Activated CD4-positive, alpha-beta T cell treated with anti-CD3 and anti-CD28 coated beads, Interleukin-2, amount 10 ng/mL, durations not matched to agents 24 days and 14 days (primary cell): ENCODE results near the gene C1orf74. TPM values are rescaled to one million over a fixed set of nuclear protein-coding genes. Genes with fewer than 3 reads are reported as not detected.

ENCODE experiments used
- DNase-seq: peaks from one replicate; pipeline ENCODE4 v3.0.0; 2022
- H3K27ac Mint-ChIP-seq: one replicate; pipeline ENCODE4 v1.8.0; 2022; ENCODE audit warnings: mild to moderate bottlenecking, mixed read lengths
- H3K27me3 Mint-ChIP-seq: one replicate; pipeline ENCODE4 v1.8.0; 2022; ENCODE audit warnings: mixed read lengths
- H3K36me3 Mint-ChIP-seq: one replicate; pipeline ENCODE4 v1.8.0; 2022; ENCODE audit warnings: low read depth, mild to moderate bottlenecking, mixed read lengths
- H3K4me1 Mint-ChIP-seq: one replicate; pipeline ENCODE4 v1.8.0; 2021; ENCODE audit warnings: mixed read lengths
- H3K4me3 Mint-ChIP-seq: one replicate; pipeline ENCODE4 v1.8.0; 2022; ENCODE audit warnings: mild to moderate bottlenecking, moderate library complexity, mixed read lengths
- H3K9me3 Mint-ChIP-seq: one replicate; pipeline ENCODE4 v1.8.0; 2021; ENCODE audit warnings: mixed read lengths
- intact Hi-C: fragments of 100-400 bp; cut with micrococcal nuclease; formaldehyde crosslinking; loops from one replicate; pipeline ENCODE4 v1.15.1; 2023
- total RNA-seq: library from RNA; stranded (reverse); gene quantifications from 2 replicates; pipeline ENCODE4 v1.2.3, GENCODE V29; 2022

The C1orf74 gene
- total RNA-seq = 2.4 and 3.2 TPM in 2 replicates

DNA sequence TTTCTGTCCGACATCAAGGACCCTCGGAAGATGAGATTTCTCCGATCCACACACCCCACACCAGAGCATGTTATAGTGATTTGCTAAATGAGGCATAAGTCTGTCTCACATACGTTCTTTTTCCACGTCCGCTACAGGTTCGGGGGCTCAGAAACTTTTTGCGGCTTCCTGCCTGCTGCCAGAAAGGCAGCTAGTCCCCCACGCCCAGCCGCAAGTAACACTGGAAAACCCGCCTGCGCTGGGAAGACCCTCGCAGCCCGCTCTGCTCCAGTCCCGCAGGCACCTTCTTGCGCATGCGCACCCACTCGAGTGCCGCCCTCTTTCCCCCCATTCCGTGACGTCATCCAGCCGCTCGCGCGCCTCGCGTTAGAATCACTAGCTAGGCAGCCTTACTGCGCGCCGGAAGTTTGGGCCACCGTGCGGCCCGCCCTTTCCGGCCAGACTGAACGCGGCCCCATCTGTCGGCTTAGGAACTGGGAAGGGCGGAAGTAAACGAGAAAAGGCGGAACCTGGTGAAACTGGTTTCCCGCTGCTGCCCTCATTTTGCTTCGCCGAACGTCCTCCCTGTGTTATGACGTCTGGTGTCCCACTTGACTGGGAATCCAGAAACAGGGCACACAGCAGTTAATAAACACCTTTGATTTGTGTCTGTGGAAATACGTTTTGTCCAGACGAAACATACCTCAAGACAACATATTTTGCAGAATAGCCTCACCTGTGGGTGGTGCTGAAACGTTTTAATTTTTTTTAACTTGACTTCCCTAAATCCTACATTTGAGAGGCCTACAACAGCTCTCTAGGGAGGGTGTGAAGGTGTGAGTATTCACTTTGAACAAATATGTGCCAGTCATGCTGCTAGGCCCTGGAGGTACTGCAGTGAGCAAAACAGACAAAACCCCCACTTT is at the start of gene C1orf74:
Gene C1orf74 (minus strand): TSS at position 295 of the 905 bp plus-strand sequence. CDS start 925 bp downstream, outside the sequence.
- H3K27ac Mint-ChIP-seq = peak within 1 kb of the TSS; percentile 99
- H3K36me3 Mint-ChIP-seq = peaks cover 37% of the 10 kb centered on the region
- DNase-seq = peak; percentile 100
- H3K27me3 Mint-ChIP-seq = peaks cover 3% of the 10 kb centered on the region
- peaks cover 5% of the 10 kb centered on the region for H3K9me3 Mint-ChIP-seq
- peaks cover 51% of the 10 kb centered on the region for H3K4me1 Mint-ChIP-seq
- intact Hi-C loops = loop anchor here (1.0 kb wide), 4 partner anchors 16 to 43 kb away; partner anchors contain the start of genes TRAF3IP3 and UTP25
- peak within 1 kb of the TSS; percentile 98 for H3K4me3 Mint-ChIP-seq

DNA sequence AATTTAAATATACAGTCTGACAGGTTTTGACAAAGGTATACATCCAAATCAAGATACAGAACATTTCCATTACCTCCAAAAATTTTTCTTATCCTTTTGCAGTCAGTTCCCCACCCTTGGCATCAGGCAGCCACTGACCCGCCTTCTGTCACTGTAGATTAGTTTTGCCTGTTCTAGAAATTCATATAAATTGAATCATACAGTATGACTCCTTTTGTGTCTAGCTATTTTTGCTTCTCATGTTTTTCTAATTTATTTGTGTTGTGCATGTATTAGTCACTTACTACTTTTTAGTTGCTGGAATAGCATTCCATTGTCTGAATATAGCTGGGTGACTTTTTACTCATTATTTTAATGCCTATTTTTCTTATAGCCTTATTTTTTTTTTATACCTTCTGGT is 47.3 kb upstream of the C1orf74 start:
- Mint-ChIP-seq H3K36me3 (peaks cover 63% of the 10 kb centered on the region), H3K9me3 (peaks cover 3% of the 10 kb centered on the region), H3K27ac (no peak overlapping the region), H3K4me1 (peaks cover 56% of the 10 kb centered on the region), H3K27me3 (no peaks in the 10 kb centered on the region), H3K4me3 (no peak overlapping the region)
- intact Hi-C loops = no loop called here
- DNase-seq = no peak

GRCh38 chr1:209830722-209831121 is 46.4 kb upstream of the C1orf74 start:
- H3K27ac Mint-ChIP-seq = peak overlapping the region; percentile 58
- peaks cover 3% of the 10 kb centered on the region for H3K9me3 Mint-ChIP-seq
- intact Hi-C loops = no loop called here
- no peak for DNase-seq
- H3K27me3 Mint-ChIP-seq = no peaks in the 10 kb centered on the region
- peaks cover 54% of the 10 kb centered on the region for H3K36me3 Mint-ChIP-seq
- peaks cover 50% of the 10 kb centered on the region for H3K4me1 Mint-ChIP-seq
- H3K4me3 Mint-ChIP-seq = peak overlapping the region; percentile 6

GRCh38 chr1:209829716-209830115 is 45.4 kb upstream of the C1orf74 start:
- no peak overlapping the region for H3K27ac Mint-ChIP-seq
- intact Hi-C loops = loop anchor here (5.0 to 10.0 kb wide), 3 partner anchors 152 to 505 kb away; partner anchors contain the start of gene G0S2
- no peaks in the 10 kb centered on the region for H3K27me3 Mint-ChIP-seq
- peaks cover 3% of the 10 kb centered on the region for H3K9me3 Mint-ChIP-seq
- H3K36me3 Mint-ChIP-seq = peaks cover 44% of the 10 kb centered on the region
- H3K4me1 Mint-ChIP-seq = peaks cover 43% of the 10 kb centered on the region
- H3K4me3 Mint-ChIP-seq = peak overlapping the region; percentile 93
- no peak for DNase-seq

DNA sequence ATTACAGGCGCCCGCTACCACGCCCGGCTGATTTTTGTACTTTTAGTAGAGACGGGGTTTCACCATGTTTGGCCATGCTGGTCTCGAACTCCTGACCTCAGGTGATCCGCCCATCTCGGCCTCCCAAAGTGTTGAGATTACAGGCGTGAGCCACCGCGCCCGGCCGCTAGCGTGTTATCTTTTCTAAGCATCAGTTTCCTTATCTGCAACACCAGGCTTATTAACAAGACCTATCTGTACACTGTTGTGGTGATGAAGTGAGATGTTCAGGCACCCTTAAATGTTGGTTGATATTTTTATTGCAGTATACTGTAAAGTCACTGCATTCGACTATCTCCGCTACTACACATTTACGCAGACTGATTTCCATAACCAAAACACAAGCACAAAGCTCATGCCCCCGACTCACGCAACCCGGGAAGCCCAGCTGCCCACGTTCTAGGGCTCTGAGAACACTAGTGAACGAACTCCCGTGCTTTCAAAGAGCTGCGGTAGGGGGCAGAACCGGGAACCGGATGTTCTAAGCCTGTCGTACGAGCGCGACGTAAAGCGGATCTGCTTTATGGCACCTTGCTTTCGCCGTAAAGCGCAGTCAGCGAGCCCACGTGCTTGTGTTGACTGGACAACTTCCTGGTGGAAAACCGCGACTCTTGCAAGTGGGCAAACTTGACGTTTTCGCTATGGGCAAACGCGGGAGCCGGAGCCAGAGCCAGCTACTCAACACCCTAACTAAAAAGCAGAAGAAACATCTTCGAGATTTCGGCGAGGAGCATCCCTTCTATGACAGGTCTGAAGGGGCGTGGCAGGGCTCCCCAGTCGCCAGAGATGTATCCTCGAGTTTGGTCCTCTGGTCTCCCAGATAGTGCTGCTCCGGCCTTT is 43.3 kb upstream of the C1orf74 start, which contains the start of gene UTP25:
Gene UTP25 (plus strand): TSS at position 589 of the 879 bp plus-strand sequence. CDS start 92 bp downstream, at position 681.
- peaks cover 25% of the 10 kb centered on the region for H3K36me3 Mint-ChIP-seq
- peak within 1 kb of the TSS; percentile 93 for H3K4me3 Mint-ChIP-seq
- peak within 1 kb of the TSS; percentile 86 for H3K27ac Mint-ChIP-seq
- peaks cover 4% of the 10 kb centered on the region for H3K27me3 Mint-ChIP-seq
- DNase-seq = peak; percentile 98
- intact Hi-C loops = loop anchor here (1.0 to 10.0 kb wide), 7 partner anchors 8 to 507 kb away; partner anchors contain the start of genes C1orf74, G0S2 and TRAF3IP3
- peaks cover 43% of the 10 kb centered on the region for H3K4me1 Mint-ChIP-seq
- peaks cover 3% of the 10 kb centered on the region for H3K9me3 Mint-ChIP-seq

- Mint-ChIP-seq H3K9me3 (peaks cover 3% of the 10 kb centered on the region), H3K27me3 (peaks cover 12% of the 10 kb centered on the region), H3K27ac (no peak overlapping the region), H3K4me3 (no peak overlapping the region), H3K36me3 (peaks cover 11% of the 10 kb centered on the region), H3K4me1 (peaks cover 37% of the 10 kb centered on the region)
- DNase-seq = no peak
- intact Hi-C loops = loop anchor here (5.0 to 10.0 kb wide), 3 partner anchors 149 to 509 kb away; partner anchors contain the start of gene G0S2
Observed at GRCh38 chr1:209825591-209826434, 41.5 kb upstream of the C1orf74 start.

DNA sequence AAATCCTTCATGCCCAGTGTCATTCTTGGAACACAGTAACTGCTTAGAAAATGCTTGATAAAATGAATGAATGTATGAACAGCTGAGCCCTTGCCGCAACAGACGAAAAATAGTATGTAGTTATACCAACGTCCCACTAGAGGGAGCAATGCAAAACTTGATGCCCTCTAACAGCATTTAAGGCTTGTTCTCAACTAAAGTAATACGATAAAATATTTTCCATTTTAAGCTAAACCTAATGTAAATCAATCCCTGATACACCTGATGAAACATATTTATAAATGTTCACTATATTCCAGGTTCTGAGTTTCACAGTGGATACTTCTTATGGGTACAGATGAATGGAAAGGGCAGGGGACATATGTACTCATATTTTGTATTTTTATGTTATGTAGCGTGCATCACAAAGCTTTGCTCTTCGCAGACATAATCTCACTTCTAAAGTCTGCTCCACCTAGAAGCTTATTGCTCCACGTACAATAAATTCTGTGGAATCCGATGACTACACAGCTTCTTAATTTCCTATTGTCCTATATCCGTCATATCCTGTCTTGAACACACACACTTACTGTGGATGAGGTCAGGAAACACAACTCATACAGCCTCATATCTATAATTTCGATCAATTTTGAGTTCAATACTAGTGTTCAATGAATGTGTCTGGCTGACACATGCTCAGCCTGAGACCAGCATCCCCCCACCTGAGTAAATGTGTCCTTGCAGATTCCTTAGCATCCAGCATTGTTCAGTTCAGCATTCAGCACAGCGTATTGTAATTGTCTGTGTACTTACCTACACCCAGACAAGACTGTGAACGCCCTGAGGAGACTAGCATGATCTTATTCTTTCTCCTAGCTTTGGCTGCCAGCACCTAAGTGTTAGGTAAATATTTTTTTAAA is 39.0 kb upstream of the C1orf74 start:
- peaks cover 1% of the 10 kb centered on the region for H3K36me3 Mint-ChIP-seq
- intact Hi-C loops = loop anchor here (5.0 to 10.0 kb wide), 2 partner anchors 246 to 511 kb away; no protein-coding TSS in a partner anchor
- no peaks in the 10 kb centered on the region for H3K9me3 Mint-ChIP-seq
- H3K27ac Mint-ChIP-seq = no peak overlapping the region
- peaks cover 21% of the 10 kb centered on the region for H3K27me3 Mint-ChIP-seq
- DNase-seq = peak; percentile 73
- H3K4me1 Mint-ChIP-seq = peaks cover 19% of the 10 kb centered on the region
- H3K4me3 Mint-ChIP-seq = no peak overlapping the region

DNA sequence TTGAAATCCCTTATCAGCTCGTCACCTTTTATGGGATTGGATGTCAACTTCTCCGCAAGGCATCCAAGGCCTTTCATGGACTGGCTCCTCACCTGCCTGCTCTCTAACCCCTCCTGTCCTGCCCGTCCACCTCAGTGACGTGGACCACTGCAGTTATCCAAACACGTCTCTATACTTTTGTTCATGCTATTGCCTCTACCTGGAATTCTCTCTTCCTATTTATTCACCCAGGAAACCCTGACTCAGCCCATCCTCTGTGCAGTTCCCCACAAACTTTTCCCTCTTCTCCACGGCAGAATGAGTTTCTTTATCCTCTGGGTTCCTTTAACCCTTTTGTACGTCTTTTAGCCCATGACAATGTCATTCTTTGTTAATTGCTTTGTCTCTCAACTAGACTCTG is 38.3 kb upstream of the C1orf74 start:
- H3K4me1 Mint-ChIP-seq = peaks cover 19% of the 10 kb centered on the region
- H3K4me3 Mint-ChIP-seq = no peak overlapping the region
- intact Hi-C loops = loop anchor here (5.0 to 10.0 kb wide), 2 partner anchors 245 to 512 kb away; no protein-coding TSS in a partner anchor
- no peak overlapping the region for H3K27ac Mint-ChIP-seq
- H3K9me3 Mint-ChIP-seq = no peaks in the 10 kb centered on the region
- peaks cover 21% of the 10 kb centered on the region for H3K27me3 Mint-ChIP-seq
- DNase-seq = no peak
- peaks cover 1% of the 10 kb centered on the region for H3K36me3 Mint-ChIP-seq

DNA sequence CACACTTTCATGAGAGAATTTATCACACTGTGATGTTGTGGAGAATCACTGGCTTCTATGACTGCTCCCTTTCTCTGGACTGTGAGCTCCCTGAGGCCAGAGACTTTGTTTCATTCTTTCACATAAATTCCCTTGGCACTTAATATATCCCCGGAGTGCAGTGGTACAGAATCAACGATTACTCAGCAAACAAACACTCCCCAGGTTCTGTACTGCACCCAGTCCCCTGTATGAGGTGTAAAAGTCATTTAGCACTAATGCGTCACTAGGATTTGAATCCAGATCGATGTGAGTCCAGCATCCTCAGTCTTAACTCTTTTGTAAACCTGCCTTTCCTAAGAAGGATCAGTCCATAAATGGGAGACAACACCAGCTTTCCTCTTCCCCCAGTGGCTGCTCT is 36.6 kb upstream of the C1orf74 start:
- peaks cover 21% of the 10 kb centered on the region for H3K27me3 Mint-ChIP-seq
- H3K27ac Mint-ChIP-seq = no peak overlapping the region
- intact Hi-C loops = loop anchor here (5.0 to 10.0 kb wide), 2 partner anchors 244 to 514 kb away; no protein-coding TSS in a partner anchor
- no peak for DNase-seq
- peaks cover 13% of the 10 kb centered on the region for H3K4me1 Mint-ChIP-seq
- H3K36me3 Mint-ChIP-seq = no peaks in the 10 kb centered on the region
- no peak overlapping the region for H3K4me3 Mint-ChIP-seq
- no peaks in the 10 kb centered on the region for H3K9me3 Mint-ChIP-seq

DNA sequence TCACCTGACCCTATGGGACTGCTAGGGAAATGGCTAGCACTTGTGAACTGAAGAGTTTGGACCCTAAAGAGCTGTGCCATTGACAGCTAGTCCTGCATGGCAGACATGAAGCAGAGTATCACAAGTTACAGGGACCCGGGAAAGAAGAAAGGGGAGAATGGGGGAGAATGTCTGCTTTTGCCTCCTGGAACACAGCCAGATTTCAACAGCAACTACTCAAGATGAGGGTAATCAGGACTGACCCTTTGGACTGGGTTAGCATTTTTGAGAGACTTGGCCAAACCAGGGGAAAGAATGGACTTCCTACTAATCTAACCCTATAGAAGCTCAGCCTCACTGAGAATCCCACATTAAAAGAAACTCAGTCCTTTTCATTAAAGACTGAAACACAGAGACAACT is 34.7 kb upstream of the C1orf74 start:
- H3K4me1 Mint-ChIP-seq = peaks cover 17% of the 10 kb centered on the region
- DNase-seq = no peak
- H3K36me3 Mint-ChIP-seq = no peaks in the 10 kb centered on the region
- no peaks in the 10 kb centered on the region for H3K9me3 Mint-ChIP-seq
- no peak overlapping the region for H3K4me3 Mint-ChIP-seq
- no peak overlapping the region for H3K27ac Mint-ChIP-seq
- intact Hi-C loops = no loop called here
- peaks cover 21% of the 10 kb centered on the region for H3K27me3 Mint-ChIP-seq

DNA sequence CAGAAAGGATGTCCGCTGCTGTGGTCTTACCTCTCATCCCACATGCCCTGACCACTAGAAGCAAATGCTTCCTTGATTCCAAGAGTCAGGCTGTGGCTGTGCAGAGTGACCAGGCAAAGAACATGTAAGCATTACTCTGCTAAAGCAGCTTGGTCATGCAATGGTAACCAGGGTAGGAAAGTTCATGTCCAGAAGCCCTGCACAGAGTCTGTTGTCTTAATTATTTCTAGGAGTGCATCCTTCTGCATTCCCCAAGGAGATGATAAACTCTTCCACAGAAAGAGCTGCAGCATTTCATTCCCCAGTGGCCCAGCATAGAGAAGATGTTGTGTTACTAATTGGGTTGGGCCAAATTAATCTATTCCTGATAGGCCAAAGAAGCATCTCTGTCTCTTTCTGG is 33.3 kb upstream of the C1orf74 start:
- Mint-ChIP-seq H3K9me3 (no peaks in the 10 kb centered on the region), H3K27me3 (peaks cover 17% of the 10 kb centered on the region)
- intact Hi-C loops = no loop called here

GRCh38 chr1:209816923-209817322 is 32.6 kb upstream of the C1orf74 start:
- peaks cover 7% of the 10 kb centered on the region for H3K4me1 Mint-ChIP-seq
- intact Hi-C loops = no loop called here
- H3K27me3 Mint-ChIP-seq = peaks cover 15% of the 10 kb centered on the region
- H3K27ac Mint-ChIP-seq = no peak overlapping the region
- no peaks in the 10 kb centered on the region for H3K9me3 Mint-ChIP-seq
- DNase-seq = no peak
- no peaks in the 10 kb centered on the region for H3K36me3 Mint-ChIP-seq
- H3K4me3 Mint-ChIP-seq = no peak overlapping the region

More for the DNA sequence above, 33.3 kb upstream of the C1orf74 start:
- H3K36me3 Mint-ChIP-seq = no peaks in the 10 kb centered on the region
- H3K4me3 Mint-ChIP-seq = no peak overlapping the region
- no peak for DNase-seq
- peaks cover 9% of the 10 kb centered on the region for H3K4me1 Mint-ChIP-seq
- no peak overlapping the region for H3K27ac Mint-ChIP-seq
